HG03045 (cell line): ENCODE measurements around the gene PCCA.
"Not testable (repeated sequence)": the region's sequence is repeated elsewhere in the genome, so short reads cannot be mapped to it uniquely, and the experiment has no call there.

Experiments used
- ATAC-seq: cut with Tn5 transposase; IDR thresholded peaks from one replicate; pipeline ENCODE4 v1.9.1; 2021; ENCODE audit warnings: mild to moderate bottlenecking, moderate library complexity; ENCODE audit not compliant: unreplicated experiment

Gene PCCA

DNA sequence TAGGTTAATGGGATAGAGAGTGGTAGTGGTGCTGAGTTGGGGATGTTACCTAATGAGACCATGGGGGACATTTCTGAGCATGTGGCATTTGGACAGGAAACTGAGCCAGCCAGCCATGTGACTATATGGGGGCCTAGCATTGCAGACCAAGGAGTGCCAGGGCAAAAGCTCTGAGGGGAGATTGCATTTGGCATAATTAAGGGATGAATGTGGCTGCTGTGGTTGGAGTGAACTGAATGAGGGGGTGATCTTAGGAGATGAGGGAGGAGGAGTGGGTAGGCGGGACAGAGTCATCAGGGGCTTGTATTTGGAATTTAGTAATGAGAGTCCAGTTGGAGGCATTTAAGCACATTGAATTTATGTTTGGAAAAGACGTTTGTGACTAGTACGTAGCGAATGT, 6.6 kb downstream of the PCCA start:
- ATAC-seq, result no peak

DNA sequence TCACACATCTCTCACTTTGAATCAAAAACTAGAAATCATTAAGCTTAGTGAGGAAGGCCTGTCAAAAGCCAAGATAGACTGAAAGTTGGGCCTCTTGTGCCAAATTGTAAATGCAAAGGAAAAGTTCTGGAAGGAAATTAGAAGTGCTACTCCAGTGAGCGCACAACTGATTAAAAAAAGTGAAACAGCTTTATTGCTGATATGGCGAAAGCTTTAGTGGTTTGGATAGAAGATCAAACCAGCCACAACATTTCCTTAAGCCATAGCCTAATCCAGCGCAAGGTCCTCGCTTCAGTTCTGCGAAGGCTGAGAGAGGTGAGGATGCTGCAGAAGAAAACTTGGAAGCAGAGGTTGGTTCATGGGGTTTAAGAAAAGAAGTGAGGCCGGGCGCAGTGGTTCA, 7.6 kb downstream of the PCCA start:
- ATAC-seq, result no peak

GRCh38 chr13:100097821-100098220, 8.9 kb downstream of the PCCA start:
- no peak for ATAC-seq

DNA sequence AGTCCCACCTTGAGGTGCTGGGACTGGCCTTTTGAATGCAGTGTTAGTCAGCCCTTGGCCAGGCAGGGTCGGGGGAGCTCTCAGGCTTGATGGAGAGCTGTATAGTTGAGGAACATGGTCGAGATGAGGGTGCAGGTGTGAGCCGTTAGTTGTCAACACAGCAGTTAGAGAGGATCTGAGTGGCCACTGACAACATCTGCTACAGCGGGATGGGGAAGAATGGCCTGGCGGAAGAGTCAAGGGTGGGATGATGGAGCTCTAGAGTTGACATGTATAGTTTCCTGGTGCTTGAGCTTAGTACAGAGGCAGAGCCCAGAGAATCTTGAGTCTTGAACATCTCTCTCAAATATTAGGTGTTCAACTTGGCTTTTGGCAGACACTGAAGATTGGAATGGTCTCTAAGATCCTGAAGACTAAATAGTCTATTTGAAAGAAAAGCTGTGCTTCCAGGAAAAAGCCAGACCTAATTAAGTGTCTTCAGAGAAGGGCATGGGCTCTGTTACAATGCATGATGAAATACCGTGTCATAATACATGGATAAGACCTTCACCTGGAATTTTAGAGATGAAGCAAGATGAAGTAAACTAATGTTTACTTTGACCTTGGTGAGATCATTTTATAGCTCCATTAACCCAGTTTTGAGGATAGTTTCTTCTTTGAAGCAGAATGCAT, 9.7 kb downstream of the PCCA start:
- ATAC-seq, result no peak

- ATAC-seq, result not testable (repeated sequence)
Observed at GRCh38 chr13:100099117-100099445, 10.2 kb downstream of the PCCA start.

- ATAC-seq, result no peak
Observed at GRCh38 chr13:100100115-100100879, 11.4 kb downstream of the PCCA start.

- no peak for ATAC-seq
Observed at GRCh38 chr13:100102042-100102441, 13.1 kb downstream of the PCCA start.

DNA sequence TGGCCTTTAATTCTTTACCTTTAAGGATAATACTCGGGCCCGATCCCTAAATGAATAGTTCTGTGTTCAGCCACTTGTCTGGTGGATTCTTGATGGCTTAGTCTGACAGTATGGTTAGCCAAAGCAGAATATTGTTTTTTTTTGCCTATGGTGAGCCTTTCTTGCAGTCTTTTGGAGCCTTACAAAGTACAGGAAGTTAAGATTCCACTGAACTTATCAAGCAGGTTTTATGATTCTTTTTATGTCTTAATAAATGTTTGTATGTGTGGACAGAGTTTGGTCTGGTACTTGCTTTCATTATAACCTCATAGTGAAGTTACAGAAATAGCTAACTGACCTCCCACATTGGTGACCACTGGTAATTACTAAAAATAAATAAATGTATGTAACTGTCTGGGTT, 17.1 kb downstream of the PCCA start:
- no peak for ATAC-seq

DNA sequence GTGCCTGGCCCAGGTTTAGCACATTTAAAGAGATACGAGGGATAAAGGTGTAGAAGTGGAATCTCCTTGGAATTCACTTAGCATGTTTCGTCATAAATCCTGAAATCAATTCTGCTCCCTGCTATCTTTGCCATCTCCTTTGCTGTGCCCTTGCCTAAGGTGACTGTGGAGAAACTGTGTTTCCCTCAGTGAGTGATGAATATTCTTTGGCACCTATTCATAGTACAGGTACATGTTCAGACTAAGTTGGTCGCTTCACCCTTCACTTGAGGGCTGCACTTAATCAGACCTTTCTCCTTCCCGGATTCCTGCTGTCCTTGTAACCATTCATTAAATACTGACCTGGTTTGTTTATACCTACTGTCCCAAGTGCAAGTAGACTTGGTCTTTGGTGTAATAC, 17.8 kb downstream of the PCCA start:
- ATAC-seq, result no peak

DNA sequence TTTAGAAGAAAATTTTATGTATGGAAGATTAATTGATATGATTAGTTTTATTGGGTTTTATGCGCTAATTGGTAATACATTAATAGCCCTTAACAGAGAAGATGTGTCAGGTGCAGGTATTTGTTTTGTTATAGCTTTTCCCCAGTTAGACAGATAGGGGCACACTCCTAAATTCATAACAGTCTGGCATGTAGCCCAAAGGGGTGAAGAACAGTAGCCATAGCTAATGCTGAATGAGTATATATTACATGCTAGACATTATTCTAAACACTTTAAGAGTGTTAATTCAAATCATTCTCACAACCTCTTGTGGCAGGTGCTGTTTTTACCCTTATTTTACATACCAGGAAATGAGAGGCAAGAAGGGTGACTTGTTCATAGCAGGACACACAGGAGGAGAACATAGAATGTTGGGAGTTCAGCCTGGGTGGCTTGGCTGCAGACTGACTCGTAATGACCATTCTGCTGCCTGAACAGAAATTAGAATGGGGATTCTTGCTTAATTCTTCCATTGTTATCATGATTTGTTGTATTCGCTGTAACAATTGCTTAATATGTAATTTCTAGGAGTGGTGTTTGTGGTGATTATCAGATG, 20.1 kb downstream of the PCCA start:
- ATAC-seq, result peak; percentile 73

GRCh38 chr13:100110269-100110668, 21.4 kb downstream of the PCCA start:
- no peak for ATAC-seq

GRCh38 chr13:100112186-100112838, 23.4 kb downstream of the PCCA start:
- no peak for ATAC-seq

- peak; percentile 70 for ATAC-seq
Observed at GRCh38 chr13:100115693-100116254, 26.9 kb downstream of the PCCA start.

GRCh38 chr13:100124265-100124664, 35.4 kb downstream of the PCCA start:
- ATAC-seq, result no peak

DNA sequence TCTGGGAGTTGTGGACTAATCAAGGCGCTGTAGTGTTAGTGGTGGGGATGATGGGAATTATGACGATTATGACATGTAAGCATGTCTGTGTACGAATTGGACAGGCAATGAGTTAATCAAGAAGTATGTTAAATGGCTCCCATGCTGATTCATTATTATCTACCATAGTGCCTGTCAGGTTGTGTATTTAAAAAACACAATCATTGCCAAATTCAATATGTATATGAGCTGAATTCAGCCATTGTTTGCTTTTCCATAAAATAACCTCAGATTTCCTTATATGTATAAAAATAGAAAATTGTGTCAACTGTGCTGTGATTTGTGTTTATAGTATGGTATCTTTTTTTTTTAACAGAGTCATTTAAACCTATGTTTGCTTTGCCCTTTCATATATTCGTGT, 37.1 kb downstream of the PCCA start:
- no peak for ATAC-seq

GRCh38 chr13:100128373-100128772, 39.5 kb downstream of the PCCA start:
- ATAC-seq, result no peak

DNA sequence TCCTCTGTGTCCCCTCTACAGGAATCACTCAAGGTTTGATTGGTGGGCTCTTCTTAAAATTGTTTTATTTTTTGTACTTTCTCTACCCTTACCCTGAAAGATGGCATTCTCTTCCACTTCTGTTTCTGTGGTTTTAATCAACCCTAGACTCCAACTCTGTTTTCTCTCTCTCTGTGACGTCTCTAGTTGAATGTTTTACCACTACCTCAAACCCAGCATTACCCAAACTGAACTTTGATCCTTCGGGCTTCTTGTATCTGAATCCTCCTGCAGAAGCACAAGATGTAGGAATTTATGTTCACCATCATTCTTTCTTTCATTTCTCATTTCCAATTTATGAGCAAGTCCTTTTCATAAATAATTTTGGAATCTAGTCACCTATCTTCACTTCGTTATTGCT, 39.9 kb downstream of the PCCA start:
- no peak for ATAC-seq

DNA sequence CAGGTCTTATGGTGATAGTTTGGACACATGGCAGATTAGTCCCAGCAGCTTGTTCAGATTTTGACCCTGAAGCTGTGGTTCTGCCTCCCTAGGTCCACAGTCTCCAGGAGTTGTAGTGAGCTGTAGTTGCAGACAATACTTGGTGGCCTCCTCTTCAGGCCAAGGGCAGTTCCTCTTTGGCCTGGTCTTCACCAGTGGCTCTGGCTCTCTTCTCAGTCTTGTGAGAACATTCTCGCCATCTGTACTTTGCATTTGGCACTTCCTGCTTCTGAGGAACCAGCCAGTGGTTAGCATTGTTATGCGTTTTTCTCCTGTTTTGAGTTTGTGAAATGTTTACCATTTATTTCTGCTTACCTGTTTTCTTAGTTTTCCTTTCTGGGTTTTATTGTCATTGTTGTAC, 40.7 kb downstream of the PCCA start:
- ATAC-seq, result peak; percentile 84

- peak; percentile 16 for ATAC-seq
Observed at GRCh38 chr13:100130092-100130491, 41.2 kb downstream of the PCCA start.

GRCh38 chr13:100130930-100131511, 42.1 kb downstream of the PCCA start:
- ATAC-seq, result no peak
